ENCODE results near the gene RNF13.

DNA sequence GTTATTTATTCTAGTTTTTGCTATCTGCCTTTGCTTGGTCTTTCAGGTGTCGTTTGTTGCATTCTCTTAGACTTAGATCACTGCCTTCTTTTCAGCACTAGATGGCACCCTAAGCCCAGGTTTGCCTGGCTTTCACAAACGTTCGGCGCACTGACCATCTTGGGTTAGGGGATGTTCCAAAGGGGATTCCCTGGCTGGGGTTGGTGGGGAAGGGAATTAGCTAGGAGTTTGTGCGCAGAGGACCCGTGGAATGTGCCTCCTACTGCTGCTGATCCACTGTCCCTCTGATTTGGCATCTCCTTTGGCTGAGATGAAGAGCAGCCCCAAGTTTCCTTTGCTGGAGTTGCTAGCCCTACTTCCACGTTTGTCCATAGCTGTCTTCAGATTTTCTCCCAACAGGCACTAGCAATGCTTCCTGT lies 123.8 kb downstream of the RNF13 start:
- TF ChIP-seq, protein P1, sequence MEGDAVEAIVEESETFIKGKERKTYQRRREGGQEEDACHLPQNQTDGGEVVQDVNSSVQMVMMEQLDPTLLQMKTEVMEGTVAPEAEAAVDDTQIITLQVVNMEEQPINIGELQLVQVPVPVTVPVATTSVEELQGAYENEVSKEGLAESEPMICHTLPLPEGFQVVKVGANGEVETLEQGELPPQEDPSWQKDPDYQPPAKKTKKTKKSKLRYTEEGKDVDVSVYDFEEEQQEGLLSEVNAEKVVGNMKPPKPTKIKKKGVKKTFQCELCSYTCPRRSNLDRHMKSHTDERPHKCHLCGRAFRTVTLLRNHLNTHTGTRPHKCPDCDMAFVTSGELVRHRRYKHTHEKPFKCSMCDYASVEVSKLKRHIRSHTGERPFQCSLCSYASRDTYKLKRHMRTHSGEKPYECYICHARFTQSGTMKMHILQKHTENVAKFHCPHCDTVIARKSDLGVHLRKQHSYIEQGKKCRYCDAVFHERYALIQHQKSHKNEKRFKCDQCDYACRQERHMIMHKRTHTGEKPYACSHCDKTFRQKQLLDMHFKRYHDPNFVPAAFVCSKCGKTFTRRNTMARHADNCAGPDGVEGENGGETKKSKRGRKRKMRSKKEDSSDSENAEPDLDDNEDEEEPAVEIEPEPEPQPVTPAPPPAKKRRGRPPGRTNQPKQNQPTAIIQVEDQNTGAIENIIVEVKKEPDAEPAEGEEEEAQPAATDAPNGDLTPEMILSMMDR (IDR thresholded peaks at IDR 0.05; ENCODE audit: low read length) = peak; percentile 85
- TF ChIP-seq EZH2 (optimal IDR thresholded peaks at IDR 0.05; ENCODE audit: low read depth, low read length) (no peak), EZH2phosphoT487 (IDR thresholded peaks at IDR 0.05; ENCODE audit: low read length) (no peak)

Measured in MM.1S (cell line).